ENCODE results near the gene CDKAL1.

DNA sequence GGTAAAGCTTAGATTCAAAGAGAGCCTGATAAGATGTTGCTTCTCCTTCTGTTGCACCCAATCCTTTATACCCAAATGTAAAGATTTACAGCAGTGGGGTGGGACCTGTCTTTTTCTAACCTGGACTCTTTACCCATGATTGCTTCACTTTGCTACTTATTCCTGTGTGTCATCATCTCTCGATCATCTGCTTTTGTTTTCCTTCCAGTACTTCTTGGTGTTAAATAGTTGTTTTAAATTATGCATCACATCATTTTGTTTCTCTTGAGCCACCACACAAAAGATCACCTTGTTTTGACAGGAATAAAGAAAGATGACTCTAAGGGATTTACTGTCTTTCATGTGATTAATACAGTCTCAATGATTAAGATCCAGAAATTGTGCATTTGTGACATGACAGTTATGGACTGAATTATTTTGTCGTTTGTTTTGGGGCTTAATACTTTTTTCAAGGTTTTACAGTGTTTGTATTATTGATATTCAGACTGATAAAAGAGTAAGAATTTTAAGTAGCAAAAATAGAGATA lies 123.1 kb downstream of the CDKAL1 start:
- TF ChIP-seq, protein P1, sequence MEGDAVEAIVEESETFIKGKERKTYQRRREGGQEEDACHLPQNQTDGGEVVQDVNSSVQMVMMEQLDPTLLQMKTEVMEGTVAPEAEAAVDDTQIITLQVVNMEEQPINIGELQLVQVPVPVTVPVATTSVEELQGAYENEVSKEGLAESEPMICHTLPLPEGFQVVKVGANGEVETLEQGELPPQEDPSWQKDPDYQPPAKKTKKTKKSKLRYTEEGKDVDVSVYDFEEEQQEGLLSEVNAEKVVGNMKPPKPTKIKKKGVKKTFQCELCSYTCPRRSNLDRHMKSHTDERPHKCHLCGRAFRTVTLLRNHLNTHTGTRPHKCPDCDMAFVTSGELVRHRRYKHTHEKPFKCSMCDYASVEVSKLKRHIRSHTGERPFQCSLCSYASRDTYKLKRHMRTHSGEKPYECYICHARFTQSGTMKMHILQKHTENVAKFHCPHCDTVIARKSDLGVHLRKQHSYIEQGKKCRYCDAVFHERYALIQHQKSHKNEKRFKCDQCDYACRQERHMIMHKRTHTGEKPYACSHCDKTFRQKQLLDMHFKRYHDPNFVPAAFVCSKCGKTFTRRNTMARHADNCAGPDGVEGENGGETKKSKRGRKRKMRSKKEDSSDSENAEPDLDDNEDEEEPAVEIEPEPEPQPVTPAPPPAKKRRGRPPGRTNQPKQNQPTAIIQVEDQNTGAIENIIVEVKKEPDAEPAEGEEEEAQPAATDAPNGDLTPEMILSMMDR (IDR thresholded peaks at IDR 0.05), result no peak
- TF ChIP-seq POLR2A (IDR thresholded peaks at IDR 0.05) (no peak), POLR2AphosphoS5 (IDR thresholded peaks at IDR 0.05) (no peak)
